Skin of body (tissue), 2 donors: ENCODE measurements around the gene MSI2. TPM values are rescaled to one million over a fixed set of nuclear protein-coding genes. Genes with fewer than 3 reads are reported as not detected.

Experiments used
- DNase-seq: peaks from one replicate; lab custom pipeline; 2025; lab: John Stamatoyannopoulos, UW
- total RNA-seq: library from RNA; depleted of rRNA; stranded (reverse); fragments of >200 nt; gene quantifications from one replicate; pipeline ENCODE4 v1.2.3, GENCODE V29; 2014

MSI2 gene
- total RNA-seq, 1 donor from 2014 or later = 22.9 TPM

- no peak for DNase-seq
Observed at GRCh38 chr17:57391076-57391825, 134.9 kb downstream of the MSI2 start.

GRCh38 chr17:57391857-57392471 is 135.6 kb downstream of the MSI2 start:
- DNase-seq = no peak

GRCh38 chr17:57393368-57393767 is 137.0 kb downstream of the MSI2 start:
- DNase-seq = no peak

GRCh38 chr17:57394375-57394774 is 138.1 kb downstream of the MSI2 start:
- DNase-seq = no peak

DNA sequence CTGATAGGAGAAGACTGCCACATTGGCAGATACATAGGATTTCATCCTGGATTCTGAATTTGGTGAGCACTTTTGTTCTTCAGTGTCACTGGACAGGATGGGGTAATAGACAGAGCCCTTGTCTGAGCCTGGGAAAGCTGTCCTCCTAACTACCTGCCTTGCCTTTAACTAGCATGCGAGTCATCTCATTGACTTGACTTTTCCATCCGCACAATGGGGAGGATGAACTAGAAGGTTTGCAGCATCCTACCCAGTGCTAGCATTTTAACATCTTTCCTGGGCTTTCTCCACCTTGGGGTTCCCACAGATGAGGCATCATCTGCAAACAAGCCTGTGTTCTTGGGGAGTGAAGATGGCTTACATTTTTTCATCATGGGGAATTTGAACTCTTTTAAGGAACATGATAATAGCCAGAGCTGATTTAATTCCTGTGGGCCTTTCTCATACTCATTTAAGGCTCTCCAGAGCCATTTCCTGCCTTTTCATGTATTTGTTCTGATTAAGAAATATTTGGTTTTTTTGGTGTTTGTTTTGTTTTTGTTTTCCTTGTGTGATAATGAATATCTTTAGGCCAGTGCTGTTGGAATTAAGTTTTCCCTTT is 139.5 kb downstream of the MSI2 start:
- DNase-seq = no peak

- no peak for DNase-seq
Observed at GRCh38 chr17:57396511-57396921, 140.2 kb downstream of the MSI2 start.

DNA sequence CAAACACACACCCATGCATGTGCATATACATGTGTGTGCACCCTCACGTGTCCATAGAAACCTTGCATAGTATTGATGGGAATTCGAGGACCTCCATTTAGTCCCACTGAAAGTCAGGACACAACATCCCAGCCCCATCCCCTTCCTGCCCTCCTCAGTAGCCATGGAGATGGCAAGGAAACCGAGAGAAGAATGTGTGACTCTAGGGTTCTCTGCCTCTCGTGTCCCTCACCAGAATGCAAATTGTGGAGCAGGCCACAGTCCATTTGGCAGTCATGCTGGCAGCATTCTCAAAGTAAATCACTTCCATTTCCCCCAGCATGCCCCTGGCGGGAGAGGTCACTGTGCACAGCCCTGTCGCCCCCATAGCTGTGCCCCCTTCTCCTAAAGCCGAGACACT is 141.1 kb downstream of the MSI2 start:
- no peak for DNase-seq

GRCh38 chr17:57399690-57400089 is 143.4 kb downstream of the MSI2 start:
- DNase-seq = no peak

- no peak for DNase-seq
Observed at GRCh38 chr17:57400648-57401047, 144.3 kb downstream of the MSI2 start.

GRCh38 chr17:57401556-57402488 is 145.5 kb downstream of the MSI2 start:
- no peak for DNase-seq

DNA sequence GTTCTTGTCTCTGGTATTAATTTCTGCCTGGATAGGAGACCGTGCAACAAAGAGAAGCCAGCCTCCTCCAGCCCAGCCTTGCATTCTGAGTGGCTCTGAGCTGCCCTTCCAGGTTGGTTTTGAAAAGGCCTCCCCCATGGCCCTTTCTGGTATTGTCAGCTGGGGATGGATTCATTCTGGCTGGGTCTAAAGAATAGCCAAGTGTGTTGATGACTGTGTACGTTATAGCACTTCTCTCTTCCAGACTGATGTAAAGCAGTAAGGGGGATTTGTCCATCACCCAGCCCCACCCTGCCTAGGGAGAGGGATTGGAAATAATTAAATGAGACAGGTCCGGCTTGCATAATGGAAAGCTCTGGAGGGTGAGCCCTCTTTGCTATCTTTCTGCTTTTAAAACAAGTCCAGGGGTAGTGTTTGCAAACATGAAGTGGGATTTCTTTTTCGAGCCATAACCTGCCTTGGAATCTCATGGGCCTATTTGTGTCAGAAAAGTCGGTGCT is 146.4 kb downstream of the MSI2 start:
- DNase-seq = no peak

DNA sequence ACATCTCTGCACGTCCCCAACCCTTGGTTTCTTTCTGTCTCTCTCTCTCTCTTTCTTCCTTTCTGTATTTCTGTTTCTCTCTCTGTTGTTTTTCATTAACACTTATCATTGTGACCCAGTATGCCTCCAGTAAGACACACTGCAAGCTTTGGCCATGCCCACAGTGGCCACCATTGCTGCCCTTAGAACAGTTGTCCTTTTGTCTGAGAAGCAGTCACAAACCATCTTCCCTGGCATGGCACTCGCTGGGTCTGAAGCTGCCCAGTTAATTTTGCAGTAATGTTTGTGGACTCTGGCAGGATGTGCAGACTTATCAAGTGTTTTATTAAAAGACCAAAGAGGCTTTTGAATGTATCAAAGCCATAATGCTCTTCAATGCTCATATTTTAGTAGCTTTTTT is 146.9 kb downstream of the MSI2 start:
- no peak for DNase-seq

DNA sequence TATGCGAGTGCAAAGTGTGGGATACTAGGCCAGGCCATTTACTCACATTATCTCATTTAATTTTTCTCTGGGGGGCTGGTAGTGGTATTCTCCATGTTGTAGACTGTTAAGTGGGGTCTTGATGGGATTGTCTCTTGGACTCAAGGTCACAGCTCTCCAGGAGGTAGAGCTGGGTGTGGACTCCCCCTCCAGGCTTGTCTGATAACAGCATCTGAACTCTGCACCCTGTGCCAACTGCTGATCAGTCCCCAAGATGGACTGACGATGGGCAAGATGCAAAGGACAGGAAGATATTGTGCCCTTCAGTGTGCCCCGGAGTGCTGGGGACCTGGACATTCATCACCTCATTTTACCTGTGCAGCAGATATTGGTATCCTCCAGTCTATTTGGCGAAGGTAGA is 147.8 kb downstream of the MSI2 start:
- no peak for DNase-seq

GRCh38 chr17:57404795-57405490 is 148.6 kb downstream of the MSI2 start:
- DNase-seq = no peak

- DNase-seq = no peak
Observed at GRCh38 chr17:57405491-57406072, 149.3 kb downstream of the MSI2 start.

DNA sequence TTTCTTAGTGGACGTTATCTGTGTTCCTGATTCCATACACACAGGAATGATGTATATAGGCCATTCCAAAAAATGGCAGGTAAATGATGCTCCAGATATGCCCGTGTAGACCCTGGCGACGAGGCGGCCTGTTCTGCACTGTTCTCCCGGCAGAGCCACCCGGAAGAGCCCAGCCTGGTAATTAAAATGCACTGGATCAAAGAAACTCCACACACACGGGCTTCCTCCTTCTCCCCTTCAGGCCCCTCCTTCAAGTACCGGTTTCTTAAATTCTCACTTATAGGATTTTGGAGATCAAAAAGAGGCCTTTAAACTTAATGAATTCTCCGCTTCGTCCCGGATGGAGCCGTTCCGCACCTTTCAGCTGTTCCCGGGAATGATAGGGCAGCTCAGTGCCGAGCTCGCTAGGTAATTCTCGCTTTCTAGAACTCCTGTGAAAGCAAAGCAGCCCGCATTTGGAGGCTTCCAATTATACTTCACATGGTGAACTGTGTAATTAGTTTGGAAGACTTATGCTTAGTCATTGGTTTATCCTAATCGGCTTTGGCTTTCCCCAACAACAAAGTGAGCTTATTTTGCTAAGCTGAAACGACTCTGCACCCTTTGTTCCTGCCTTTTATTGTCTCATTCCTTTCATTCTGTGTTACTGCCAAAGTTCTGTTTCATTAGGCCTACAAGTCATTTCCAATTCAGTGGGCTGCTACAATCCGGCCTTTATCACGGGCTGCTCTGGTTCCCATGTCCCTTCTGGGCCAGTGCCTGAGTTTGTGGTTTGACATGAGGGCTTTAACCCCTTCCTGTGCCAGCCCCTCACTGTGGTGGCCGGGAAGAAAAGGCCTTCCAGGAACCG is 150.0 kb downstream of the MSI2 start:
- DNase-seq = no peak

GRCh38 chr17:57406981-57407286 is 150.6 kb downstream of the MSI2 start:
- no peak for DNase-seq

DNA sequence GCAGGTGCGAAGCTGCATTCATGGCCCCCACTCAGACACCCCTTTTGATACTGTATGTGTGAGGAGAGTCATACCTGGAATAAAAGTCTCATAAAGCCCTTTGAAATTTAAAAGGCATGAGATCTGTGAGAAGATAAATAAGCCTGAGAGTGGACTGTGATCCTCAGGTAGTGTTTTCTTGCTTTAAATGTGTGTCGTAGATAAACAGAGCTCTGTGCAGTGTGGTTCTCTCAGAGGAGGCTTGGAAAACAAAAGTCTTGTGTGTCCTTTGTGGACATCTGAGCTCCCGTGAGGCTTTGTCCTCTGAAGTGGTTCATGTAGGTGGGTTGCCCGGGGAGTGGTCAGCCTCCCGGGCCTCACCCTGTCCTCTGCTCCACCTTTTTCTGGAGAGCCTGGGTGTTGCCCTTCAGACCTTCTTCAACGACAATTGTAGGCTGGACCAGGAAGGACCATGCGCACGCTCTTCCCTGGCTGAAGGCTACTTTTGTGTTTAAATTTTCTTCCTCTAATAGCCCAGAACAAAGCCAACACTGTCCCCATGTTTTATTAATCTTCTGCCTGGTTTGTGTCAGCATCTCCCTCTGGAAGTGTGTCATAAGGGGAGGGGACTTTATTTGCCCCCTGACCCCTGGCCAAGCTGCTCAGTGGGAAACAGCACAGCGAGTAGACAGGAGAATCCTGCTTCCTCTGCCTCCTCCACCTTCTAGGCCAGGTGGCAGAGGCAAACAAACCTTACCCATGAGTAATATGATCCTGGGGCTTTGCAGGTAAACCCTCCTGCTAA is 151.2 kb downstream of the MSI2 start:
- no peak for DNase-seq
